ENCODE measurements around the gene TIMELESS.
"Not testable (repeated sequence)": the region's sequence is repeated elsewhere in the genome, so short reads cannot be mapped to it uniquely, and the experiment has no call there.

GRCh38 chr12:56399466-56399865, 49.8 kb downstream of the TIMELESS start:
- not testable (repeated sequence) for TF ChIP-seq POLR2A, POLR2AphosphoS5, EP300, CTCF (IDR thresholded peaks at IDR 0.05)

Data from gastroesophageal sphincter (tissue), 3 donors.